WTC11 (cell line): ENCODE measurements around the gene DEFB121.

Experiments used
- HMGXB4 ChIP-seq: sonication (generic); formaldehyde crosslinking; IDR thresholded peaks from 2 replicates; pipeline ENCODE4 v1.8.1; 2023; ENCODE audit warnings: mild to moderate bottlenecking, moderate library complexity, missing genetic modification reagents
- IRF1 ChIP-seq: sonication (generic); formaldehyde crosslinking; IDR thresholded peaks from 2 replicates; pipeline ENCODE4 v1.8.0; 2023; ENCODE audit warnings: missing genetic modification reagents
- TF ChIP-seq, protein P1 (sequence below): sonication (generic); formaldehyde crosslinking; IDR thresholded peaks from 2 replicates; pipeline ENCODE4 v1.8.1; 2022; ENCODE audit warnings: missing genetic modification reagents, borderline replicate concordance
- TF ChIP-seq, protein P2 (sequence below): fragments of 200-600 bp; IDR thresholded peaks from 2 replicates; pipeline ENCODE4 v1.8.0; 2022; ENCODE audit warnings: antibody characterized with exemption

GRCh38 chr20:31363295-31363694 is 42.7 kb downstream of the DEFB121 start:
- TF ChIP-seq IRF1, result no peak
- TF ChIP-seq, protein P1, sequence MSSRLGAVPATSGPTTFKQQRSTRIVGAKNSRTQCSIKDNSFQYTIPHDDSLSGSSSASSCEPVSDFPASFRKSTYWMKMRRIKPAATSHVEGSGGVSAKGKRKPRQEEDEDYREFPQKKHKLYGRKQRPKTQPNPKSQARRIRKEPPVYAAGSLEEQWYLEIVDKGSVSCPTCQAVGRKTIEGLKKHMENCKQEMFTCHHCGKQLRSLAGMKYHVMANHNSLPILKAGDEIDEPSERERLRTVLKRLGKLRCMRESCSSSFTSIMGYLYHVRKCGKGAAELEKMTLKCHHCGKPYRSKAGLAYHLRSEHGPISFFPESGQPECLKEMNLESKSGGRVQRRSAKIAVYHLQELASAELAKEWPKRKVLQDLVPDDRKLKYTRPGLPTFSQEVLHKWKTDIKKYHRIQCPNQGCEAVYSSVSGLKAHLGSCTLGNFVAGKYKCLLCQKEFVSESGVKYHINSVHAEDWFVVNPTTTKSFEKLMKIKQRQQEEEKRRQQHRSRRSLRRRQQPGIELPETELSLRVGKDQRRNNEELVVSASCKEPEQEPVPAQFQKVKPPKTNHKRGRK, result no peak
- no peak for TF ChIP-seq HMGXB4
- TF ChIP-seq, protein P2, sequence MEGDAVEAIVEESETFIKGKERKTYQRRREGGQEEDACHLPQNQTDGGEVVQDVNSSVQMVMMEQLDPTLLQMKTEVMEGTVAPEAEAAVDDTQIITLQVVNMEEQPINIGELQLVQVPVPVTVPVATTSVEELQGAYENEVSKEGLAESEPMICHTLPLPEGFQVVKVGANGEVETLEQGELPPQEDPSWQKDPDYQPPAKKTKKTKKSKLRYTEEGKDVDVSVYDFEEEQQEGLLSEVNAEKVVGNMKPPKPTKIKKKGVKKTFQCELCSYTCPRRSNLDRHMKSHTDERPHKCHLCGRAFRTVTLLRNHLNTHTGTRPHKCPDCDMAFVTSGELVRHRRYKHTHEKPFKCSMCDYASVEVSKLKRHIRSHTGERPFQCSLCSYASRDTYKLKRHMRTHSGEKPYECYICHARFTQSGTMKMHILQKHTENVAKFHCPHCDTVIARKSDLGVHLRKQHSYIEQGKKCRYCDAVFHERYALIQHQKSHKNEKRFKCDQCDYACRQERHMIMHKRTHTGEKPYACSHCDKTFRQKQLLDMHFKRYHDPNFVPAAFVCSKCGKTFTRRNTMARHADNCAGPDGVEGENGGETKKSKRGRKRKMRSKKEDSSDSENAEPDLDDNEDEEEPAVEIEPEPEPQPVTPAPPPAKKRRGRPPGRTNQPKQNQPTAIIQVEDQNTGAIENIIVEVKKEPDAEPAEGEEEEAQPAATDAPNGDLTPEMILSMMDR, result no peak
